Activated T-helper 17 cell treated with anti-CD3 and anti-CD28 coated beads, Interleukin-2, amount 50 U/mL, for 72 hours (primary cell): Measurements from ENCODE around the gene TMCO4. TPM values are rescaled to one million over a fixed set of nuclear protein-coding genes. Genes with fewer than 3 reads are reported as not detected.

Experiments used
- ATAC-seq: fragments of 150-1000 bp; cut with Tn5 transposase; replicated peaks from 2 replicates; pipeline ENCODE4 v1.10.0; 2021; ENCODE audit warnings: mild to moderate bottlenecking, moderate library complexity
- H3K27ac Mint-ChIP-seq: one replicate; pipeline ENCODE4 v1.8.0; 2022; ENCODE audit warnings: mixed read lengths
- H3K27me3 Mint-ChIP-seq: one replicate; pipeline ENCODE4 v1.8.0; 2022; ENCODE audit warnings: mixed read lengths
- H3K36me3 Mint-ChIP-seq: one replicate; pipeline ENCODE4 v1.8.0; 2022; ENCODE audit warnings: low read depth, mild to moderate bottlenecking, mixed read lengths
- H3K4me1 Mint-ChIP-seq: one replicate; pipeline ENCODE4 v1.8.0; 2022; ENCODE audit warnings: mixed read lengths
- H3K4me3 Mint-ChIP-seq: one replicate; pipeline ENCODE4 v1.8.0; 2022; ENCODE audit warnings: mild to moderate bottlenecking, mixed read lengths
- H3K9me3 Mint-ChIP-seq: one replicate; pipeline ENCODE4 v1.8.0; 2022; ENCODE audit warnings: mixed read lengths
- total RNA-seq, 2 donors: library from RNA; stranded (reverse); gene quantifications; one replicate each; pipeline ENCODE4 v1.2.3, GENCODE V29; 2022

The TMCO4 gene
- total RNA-seq, 2 donors from 2014 or later, result 8.9 to 12.6 TPM

GRCh38 chr1:19694298-19694697 is 105.4 kb downstream of the TMCO4 start:
- H3K4me3 Mint-ChIP-seq, result no peak overlapping the region
- H3K27me3 Mint-ChIP-seq, result no peaks in the 10 kb centered on the region
- H3K4me1 Mint-ChIP-seq, result no peaks in the 10 kb centered on the region
- no peak overlapping the region for H3K27ac Mint-ChIP-seq
- no peaks in the 10 kb centered on the region for H3K9me3 Mint-ChIP-seq
- peaks cover 18% of the 10 kb centered on the region for H3K36me3 Mint-ChIP-seq
- no peak for ATAC-seq

- peaks cover 18% of the 10 kb centered on the region for H3K36me3 Mint-ChIP-seq
- H3K9me3 Mint-ChIP-seq, result no peaks in the 10 kb centered on the region
- no peak overlapping the region for H3K4me3 Mint-ChIP-seq
- peaks cover 4% of the 10 kb centered on the region for H3K4me1 Mint-ChIP-seq
- no peak for ATAC-seq
- H3K27me3 Mint-ChIP-seq, result no peaks in the 10 kb centered on the region
- no peak overlapping the region for H3K27ac Mint-ChIP-seq
Measured at GRCh38 chr1:19690342-19690741, 109.4 kb downstream of the TMCO4 start.

- Mint-ChIP-seq H3K27me3 (no peaks in the 10 kb centered on the region), H3K9me3 (no peaks in the 10 kb centered on the region), H3K4me1 (peaks cover 4% of the 10 kb centered on the region), H3K27ac (no peak overlapping the region), H3K36me3 (peaks cover 18% of the 10 kb centered on the region), H3K4me3 (no peak overlapping the region)
- ATAC-seq, result peak; percentile 43
Measured at GRCh38 chr1:19689856-19690255, 109.9 kb downstream of the TMCO4 start.

- no peak overlapping the region for H3K4me3 Mint-ChIP-seq
- no peak overlapping the region for H3K27ac Mint-ChIP-seq
- no peak for ATAC-seq
- H3K36me3 Mint-ChIP-seq, result peaks cover 13% of the 10 kb centered on the region
- H3K4me1 Mint-ChIP-seq, result peaks cover 4% of the 10 kb centered on the region
- H3K9me3 Mint-ChIP-seq, result no peaks in the 10 kb centered on the region
- H3K27me3 Mint-ChIP-seq, result no peaks in the 10 kb centered on the region
Measured at GRCh38 chr1:19689085-19689757, 110.5 kb downstream of the TMCO4 start.

- no peaks in the 10 kb centered on the region for H3K27me3 Mint-ChIP-seq
- peaks cover 4% of the 10 kb centered on the region for H3K4me1 Mint-ChIP-seq
- H3K36me3 Mint-ChIP-seq, result peaks cover 11% of the 10 kb centered on the region
- peak; percentile 28 for ATAC-seq
- H3K27ac Mint-ChIP-seq, result peak overlapping the region; percentile 46
- no peak overlapping the region for H3K4me3 Mint-ChIP-seq
- H3K9me3 Mint-ChIP-seq, result no peaks in the 10 kb centered on the region
Measured at GRCh38 chr1:19688041-19688842, 111.5 kb downstream of the TMCO4 start.

GRCh38 chr1:19687414-19687813 is 112.3 kb downstream of the TMCO4 start:
- ATAC-seq, result no peak
- peaks cover 11% of the 10 kb centered on the region for H3K36me3 Mint-ChIP-seq
- H3K27me3 Mint-ChIP-seq, result no peaks in the 10 kb centered on the region
- peaks cover 4% of the 10 kb centered on the region for H3K4me1 Mint-ChIP-seq
- no peaks in the 10 kb centered on the region for H3K9me3 Mint-ChIP-seq
- H3K27ac Mint-ChIP-seq, result peak overlapping the region; percentile 46
- H3K4me3 Mint-ChIP-seq, result no peak overlapping the region

GRCh38 chr1:19685994-19686393 is 113.7 kb downstream of the TMCO4 start:
- Mint-ChIP-seq H3K9me3 (no peaks in the 10 kb centered on the region), H3K27me3 (no peaks in the 10 kb centered on the region), H3K36me3 (no peaks in the 10 kb centered on the region), H3K4me1 (peaks cover 4% of the 10 kb centered on the region), H3K4me3 (no peak overlapping the region), H3K27ac (no peak overlapping the region)
- ATAC-seq, result no peak

GRCh38 chr1:19684677-19685076 is 115.0 kb downstream of the TMCO4 start:
- Mint-ChIP-seq H3K4me1 (peaks cover 4% of the 10 kb centered on the region), H3K27ac (no peak overlapping the region), H3K4me3 (no peak overlapping the region), H3K36me3 (no peaks in the 10 kb centered on the region), H3K27me3 (no peaks in the 10 kb centered on the region), H3K9me3 (no peaks in the 10 kb centered on the region)
- ATAC-seq, result no peak

GRCh38 chr1:19683351-19683750 is 116.4 kb downstream of the TMCO4 start:
- Mint-ChIP-seq H3K27ac (no peak overlapping the region), H3K9me3 (no peaks in the 10 kb centered on the region), H3K4me3 (no peak overlapping the region), H3K4me1 (peaks cover 2% of the 10 kb centered on the region), H3K27me3 (no peaks in the 10 kb centered on the region), H3K36me3 (no peaks in the 10 kb centered on the region)
- ATAC-seq, result no peak

- Mint-ChIP-seq H3K9me3 (no peaks in the 10 kb centered on the region), H3K4me3 (no peak overlapping the region), H3K4me1 (no peaks in the 10 kb centered on the region), H3K27me3 (no peaks in the 10 kb centered on the region), H3K27ac (no peak overlapping the region), H3K36me3 (no peaks in the 10 kb centered on the region)
- ATAC-seq, result no peak
Measured at GRCh38 chr1:19682901-19683300, 116.8 kb downstream of the TMCO4 start.

GRCh38 chr1:19682257-19682656 is 117.5 kb downstream of the TMCO4 start:
- H3K4me3 Mint-ChIP-seq, result no peak overlapping the region
- no peaks in the 10 kb centered on the region for H3K36me3 Mint-ChIP-seq
- no peak overlapping the region for H3K27ac Mint-ChIP-seq
- no peaks in the 10 kb centered on the region for H3K9me3 Mint-ChIP-seq
- no peaks in the 10 kb centered on the region for H3K4me1 Mint-ChIP-seq
- ATAC-seq, result no peak
- H3K27me3 Mint-ChIP-seq, result peaks cover 2% of the 10 kb centered on the region

GRCh38 chr1:19680644-19681043 is 119.1 kb downstream of the TMCO4 start:
- ATAC-seq, result no peak
- H3K27me3 Mint-ChIP-seq, result peaks cover 4% of the 10 kb centered on the region
- H3K9me3 Mint-ChIP-seq, result no peaks in the 10 kb centered on the region
- H3K36me3 Mint-ChIP-seq, result no peaks in the 10 kb centered on the region
- no peak overlapping the region for H3K4me3 Mint-ChIP-seq
- H3K27ac Mint-ChIP-seq, result no peak overlapping the region
- H3K4me1 Mint-ChIP-seq, result no peaks in the 10 kb centered on the region

GRCh38 chr1:19679691-19680090 is 120.0 kb downstream of the TMCO4 start:
- Mint-ChIP-seq H3K9me3 (no peaks in the 10 kb centered on the region), H3K27ac (no peak overlapping the region), H3K36me3 (no peaks in the 10 kb centered on the region), H3K27me3 (peaks cover 11% of the 10 kb centered on the region), H3K4me3 (no peak overlapping the region), H3K4me1 (no peaks in the 10 kb centered on the region)
- ATAC-seq, result no peak

GRCh38 chr1:19678931-19679453 is 120.7 kb downstream of the TMCO4 start:
- Mint-ChIP-seq H3K27ac (no peak overlapping the region), H3K4me1 (no peaks in the 10 kb centered on the region), H3K36me3 (no peaks in the 10 kb centered on the region), H3K9me3 (no peaks in the 10 kb centered on the region), H3K27me3 (peaks cover 13% of the 10 kb centered on the region), H3K4me3 (no peak overlapping the region)
- ATAC-seq, result no peak

GRCh38 chr1:19678493-19678892 is 121.2 kb downstream of the TMCO4 start:
- Mint-ChIP-seq H3K27ac (no peak overlapping the region), H3K36me3 (no peaks in the 10 kb centered on the region), H3K4me3 (no peak overlapping the region), H3K4me1 (no peaks in the 10 kb centered on the region), H3K27me3 (peaks cover 13% of the 10 kb centered on the region), H3K9me3 (no peaks in the 10 kb centered on the region)
- no peak for ATAC-seq
